ENCODE results near the gene PIWIL1.
A peak's percentile ranks its signal among the peaks of the same experiment; 100 is the strongest.

The PIWIL1 gene

GRCh38 chr12:130337488-130338303, at the start of gene PIWIL1:
Gene PIWIL1, plus strand, starts transcription at chr12:130337887. Its CDS starts 4,705 bp downstream, at chr12:130342592.
- DNase-seq (ENCODE audit: low read depth in 2 of 2), result no peak

GRCh38 chr12:130288206-130288605, 49.5 kb upstream of the PIWIL1 start:
- no peak for DNase-seq (ENCODE audit: low read depth in 2 of 2)

GRCh38 chr12:130288691-130289090, 49.0 kb upstream of the PIWIL1 start:
- no peak for DNase-seq (ENCODE audit: low read depth in 2 of 2)

GRCh38 chr12:130290114-130290513, 47.6 kb upstream of the PIWIL1 start:
- DNase-seq (ENCODE audit: low read depth in 2 of 2), result no peak

- no peak for DNase-seq (ENCODE audit: low read depth in 2 of 2)
Measured at GRCh38 chr12:130298322-130299021, 39.2 kb upstream of the PIWIL1 start.

- DNase-seq (ENCODE audit: low read depth in 2 of 2), result no peak
Measured at GRCh38 chr12:130299574-130299973, 38.1 kb upstream of the PIWIL1 start.

GRCh38 chr12:130300090-130300489, 37.6 kb upstream of the PIWIL1 start:
- no peak for DNase-seq (ENCODE audit: low read depth in 2 of 2)

GRCh38 chr12:130300737-130301535, 36.8 kb upstream of the PIWIL1 start:
- no peak for DNase-seq (ENCODE audit: low read depth in 2 of 2)

- no peak for DNase-seq (ENCODE audit: low read depth in 2 of 2)
Measured at GRCh38 chr12:130301559-130301958, 36.1 kb upstream of the PIWIL1 start.

GRCh38 chr12:130303781-130304180, 33.9 kb upstream of the PIWIL1 start:
- DNase-seq (ENCODE audit: low read depth in 2 of 2), result no peak

GRCh38 chr12:130307859-130308258, 29.8 kb upstream of the PIWIL1 start:
- no peak for DNase-seq (ENCODE audit: low read depth in 2 of 2)

GRCh38 chr12:130308393-130308792, 29.3 kb upstream of the PIWIL1 start:
- no peak for DNase-seq (ENCODE audit: low read depth in 2 of 2)

GRCh38 chr12:130316251-130316650, 21.4 kb upstream of the PIWIL1 start:
- no peak for DNase-seq (ENCODE audit: low read depth in 2 of 2)

- no peak for DNase-seq (ENCODE audit: low read depth in 2 of 2)
Measured at GRCh38 chr12:130320536-130320935, 17.2 kb upstream of the PIWIL1 start.

GRCh38 chr12:130322263-130322662, 15.4 kb upstream of the PIWIL1 start:
- no peak for DNase-seq (ENCODE audit: low read depth in 2 of 2)

GRCh38 chr12:130330685-130331084, 7.0 kb upstream of the PIWIL1 start:
- no peak for DNase-seq (ENCODE audit: low read depth in 2 of 2)

GRCh38 chr12:130331146-130331545, 6.5 kb upstream of the PIWIL1 start:
- DNase-seq (ENCODE audit: low read depth in 2 of 2), result no peak

GRCh38 chr12:130333341-130333740, 4.3 kb upstream of the PIWIL1 start:
- no peak for DNase-seq (ENCODE audit: low read depth in 2 of 2)

GRCh38 chr12:130334399-130334798, 3.3 kb upstream of the PIWIL1 start:
- no peak for DNase-seq (ENCODE audit: low read depth in 2 of 2)

- no peak for DNase-seq (ENCODE audit: low read depth in 2 of 2)
Measured at GRCh38 chr12:130334937-130335336, 2.8 kb upstream of the PIWIL1 start.

- DNase-seq (ENCODE audit: low read depth in 2 of 2), result peak in 1 of 2 donors; percentile 30
Measured at GRCh38 chr12:130335517-130336392, 1.9 kb upstream of the PIWIL1 start.
